GM10248 (cell line): ENCODE data around the gene KRTAP10-5.

Source experiments
- CTCF ChIA-PET: fragments of 300-600 bp; sonication (Branson Sonifier 250); formaldehyde crosslinking; extraction: SDS; loops from one replicate; lab custom pipeline; 2021; ENCODE audit warnings: antibody characterized with exemption; lab: Yijun Ruan, JAX
- POLR2A ChIA-PET: fragments of 350-650 bp; sonication (Branson Sonifier 250); formaldehyde crosslinking; extraction: SDS; loops from one replicate; lab custom pipeline; 2020; ENCODE audit warnings: antibody characterized with exemption; lab: Yijun Ruan, JAX
- DNase-seq: peaks from one replicate; pipeline ENCODE4 v3.0.0; 2012; ENCODE audit errors: extremely low spot score
- CTCF ChIP-seq: IDR thresholded peaks from 2 replicates; pipeline ENCODE4 v1.5.1; 2012; ENCODE audit warnings: mild to moderate bottlenecking, low read depth; ENCODE audit errors: extremely low read depth, missing control alignments, control extremely low read depth

Gene KRTAP10-5

GRCh38 chr21:44589586-44590305 lies 9.3 kb upstream of the KRTAP10-5 start:
- no peak for DNase-seq
- ChIA-PET CTCF (no interaction called here), POLR2A (no interaction called here)
- TF ChIP-seq CTCF: no peak

- ChIA-PET CTCF (no interaction called here), POLR2A (no interaction called here)
- TF ChIP-seq CTCF: no peak
Observed at GRCh38 chr21:44589094-44589493, 8.7 kb upstream of the KRTAP10-5 start.

DNA sequence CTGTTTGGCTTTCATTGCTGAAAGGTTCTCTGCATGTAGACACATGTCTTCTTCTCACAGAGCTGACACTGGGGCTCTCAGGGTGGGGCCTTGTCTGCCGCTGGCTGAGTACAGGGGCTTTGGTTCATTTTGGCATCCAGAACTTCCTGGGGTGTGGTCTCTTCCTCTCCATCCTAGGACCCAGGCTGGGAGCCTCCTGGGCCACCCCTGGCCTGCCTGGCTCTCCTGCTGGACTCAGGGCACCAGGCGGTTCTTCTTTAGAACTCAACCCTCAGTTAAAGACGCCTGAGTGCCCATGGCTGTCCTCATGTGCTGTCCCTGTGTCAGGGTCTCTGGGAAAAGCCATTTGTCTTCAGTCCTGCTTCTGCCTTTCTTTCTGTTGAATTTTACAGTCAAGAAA lies 5.5 kb upstream of the KRTAP10-5 start:
- TF ChIP-seq CTCF: no peak
- CTCF ChIA-PET: no interaction called here
- no peak for DNase-seq
- POLR2A ChIA-PET: no interaction called here

More at GRCh38 chr21:44589094-44589493, 8.7 kb upstream of the KRTAP10-5 start:
- no peak for DNase-seq

DNA sequence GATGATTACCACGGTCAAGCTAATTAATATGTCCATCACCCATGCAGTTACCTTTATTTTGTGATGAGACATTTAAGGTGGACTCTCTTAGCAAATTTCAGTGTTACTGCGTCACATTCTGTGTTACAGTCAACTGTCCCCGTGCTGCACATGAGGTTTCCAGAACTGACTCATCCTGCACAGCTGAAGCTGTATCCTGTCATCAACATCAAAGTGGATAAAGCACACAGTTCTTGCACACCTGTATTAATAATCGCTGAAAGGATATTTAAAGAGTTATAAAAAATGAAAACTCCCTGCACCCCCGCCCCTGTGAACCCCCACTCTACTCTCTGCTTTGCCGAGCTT lies 3.4 kb upstream of the KRTAP10-5 start:
- no peak for DNase-seq
- POLR2A ChIA-PET: no interaction called here
- CTCF ChIA-PET: interaction anchor here (1.3 kb wide), 1 partner anchor 12 kb away, joined by 3 read pairs; no protein-coding TSS in a partner anchor
- TF ChIP-seq CTCF: no peak

DNA sequence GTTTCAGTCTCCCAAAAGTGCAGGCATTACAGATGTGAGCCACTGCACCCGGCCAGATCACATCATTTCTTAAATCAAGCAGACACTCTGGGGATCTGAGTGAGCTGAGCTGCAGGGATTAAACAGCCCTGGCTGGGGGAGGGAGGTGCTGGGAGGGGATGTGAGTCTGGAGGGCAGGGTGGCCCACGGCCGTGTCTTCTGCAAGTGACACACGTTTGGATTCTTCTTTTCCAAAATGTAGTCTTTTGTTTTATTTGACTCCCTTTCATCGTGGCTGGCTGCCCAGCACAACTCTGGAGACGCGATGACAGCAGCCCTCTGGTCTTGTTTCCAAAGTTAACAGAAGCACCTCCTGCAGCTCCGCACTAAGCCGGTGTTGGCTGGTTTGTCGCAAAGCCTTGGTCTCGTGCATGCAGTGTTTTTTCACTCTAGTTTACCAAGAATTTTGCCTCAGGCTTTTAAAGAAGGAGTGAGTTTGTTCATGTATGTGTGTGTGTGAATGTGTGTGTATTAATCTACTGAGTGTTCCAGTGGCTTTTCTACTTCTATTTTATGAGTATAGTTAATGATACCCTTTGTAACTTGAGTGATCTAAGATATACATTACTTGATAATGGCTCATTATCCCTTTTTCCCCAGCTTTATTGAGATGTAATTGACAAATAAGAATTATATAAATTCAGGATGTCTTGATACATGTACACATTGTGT lies 2.8 kb upstream of the KRTAP10-5 start:
- DNase-seq: no peak
- POLR2A ChIA-PET: no interaction called here
- TF ChIP-seq CTCF: no peak
- CTCF ChIA-PET: interaction anchor here (1.3 kb wide), 1 partner anchor 12 kb away, joined by 3 read pairs; no protein-coding TSS in a partner anchor

- POLR2A ChIA-PET: no interaction called here
- CTCF ChIA-PET: no interaction called here
- TF ChIP-seq CTCF: no peak
- no peak for DNase-seq
Observed at GRCh38 chr21:44582055-44582454, 1.7 kb upstream of the KRTAP10-5 start.
